Activated naive CD4-positive, alpha-beta T cell treated with anti-CD3 and anti-CD28 coated beads for 36 hours (primary cell): ENCODE results near the gene ASIC1. TPM values are rescaled to one million over a fixed set of nuclear protein-coding genes. Genes with fewer than 3 reads are reported as not detected.

Experiments used
- CTCF ChIA-PET: fragments of 350-600 bp; sonication (Branson Sonifier 250); formaldehyde crosslinking; loops from one replicate; lab custom pipeline; 2021; ENCODE audit warnings: antibody characterized with exemption; lab: Charles Lee
- DNase-seq: peaks from one replicate; pipeline ENCODE4 v3.0.0-alpha.2; 2020
- H3K27ac Mint-ChIP-seq: one replicate; pipeline ENCODE4 v1.8.0; 2021; ENCODE audit warnings: mild to moderate bottlenecking, mixed read lengths
- H3K27me3 Mint-ChIP-seq: one replicate; pipeline ENCODE4 v1.8.0; 2021; ENCODE audit warnings: low read depth, mixed read lengths
- H3K36me3 Mint-ChIP-seq: one replicate; pipeline ENCODE4 v1.8.0; 2021; ENCODE audit warnings: low read depth, mixed read lengths
- H3K4me1 Mint-ChIP-seq: one replicate; pipeline ENCODE4 v1.8.0; 2021; ENCODE audit warnings: low read depth, mixed read lengths
- H3K4me3 Mint-ChIP-seq: one replicate; pipeline ENCODE4 v1.8.0; 2021; ENCODE audit warnings: mild to moderate bottlenecking, moderate library complexity, mixed read lengths
- H3K9me3 Mint-ChIP-seq: one replicate; pipeline ENCODE4 v1.8.0; 2021; ENCODE audit warnings: mixed read lengths
- intact Hi-C: fragments of 100-400 bp; cut with micrococcal nuclease; formaldehyde crosslinking; loops from one replicate; pipeline ENCODE4 v1.15.1; 2023
- total RNA-seq, 2 experiments: library from RNA; stranded (reverse); gene quantifications; one replicate each; pipeline ENCODE4 v1.2.3, GENCODE V29; 2021

ASIC1 gene
- total RNA-seq, 2 experiments from 2014 or later: 3.2 to 3.7 TPM

DNA sequence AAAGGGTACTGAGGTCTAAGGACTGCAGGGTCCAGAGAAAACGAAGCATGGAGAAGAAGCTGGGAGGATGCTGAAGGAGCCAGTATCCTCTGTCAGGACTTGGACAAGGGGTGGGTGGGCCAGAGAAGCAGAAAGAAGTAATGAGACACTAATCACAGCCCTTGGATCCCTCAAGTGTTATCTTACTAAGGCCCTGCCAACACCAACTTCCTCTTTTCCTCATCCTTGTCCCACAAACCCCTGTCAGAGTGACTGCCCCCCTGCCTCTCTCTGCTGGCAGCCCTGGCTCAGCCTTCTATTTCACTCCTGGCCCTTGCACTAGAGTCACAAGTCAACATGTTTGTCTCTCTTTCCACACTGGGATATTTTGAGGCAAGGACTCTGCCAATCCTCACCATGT, 3.8 kb upstream of the ASIC1 start:
- CTCF ChIA-PET: interaction anchor here (1.5 to 11.1 kb wide), 3 partner anchors 14 to 87 kb away, joined by 3 to 182 read pairs (median 65); no protein-coding TSS in a partner anchor
- intact Hi-C loops: no loop called here
- no peak overlapping the region for H3K4me3 Mint-ChIP-seq
- peaks cover 46% of the 10 kb centered on the region for H3K27me3 Mint-ChIP-seq
- no peaks in the 10 kb centered on the region for H3K36me3 Mint-ChIP-seq
- no peak overlapping the region for H3K27ac Mint-ChIP-seq
- peaks cover 23% of the 10 kb centered on the region for H3K4me1 Mint-ChIP-seq
- no peaks in the 10 kb centered on the region for H3K9me3 Mint-ChIP-seq
- no peak for DNase-seq

DNA sequence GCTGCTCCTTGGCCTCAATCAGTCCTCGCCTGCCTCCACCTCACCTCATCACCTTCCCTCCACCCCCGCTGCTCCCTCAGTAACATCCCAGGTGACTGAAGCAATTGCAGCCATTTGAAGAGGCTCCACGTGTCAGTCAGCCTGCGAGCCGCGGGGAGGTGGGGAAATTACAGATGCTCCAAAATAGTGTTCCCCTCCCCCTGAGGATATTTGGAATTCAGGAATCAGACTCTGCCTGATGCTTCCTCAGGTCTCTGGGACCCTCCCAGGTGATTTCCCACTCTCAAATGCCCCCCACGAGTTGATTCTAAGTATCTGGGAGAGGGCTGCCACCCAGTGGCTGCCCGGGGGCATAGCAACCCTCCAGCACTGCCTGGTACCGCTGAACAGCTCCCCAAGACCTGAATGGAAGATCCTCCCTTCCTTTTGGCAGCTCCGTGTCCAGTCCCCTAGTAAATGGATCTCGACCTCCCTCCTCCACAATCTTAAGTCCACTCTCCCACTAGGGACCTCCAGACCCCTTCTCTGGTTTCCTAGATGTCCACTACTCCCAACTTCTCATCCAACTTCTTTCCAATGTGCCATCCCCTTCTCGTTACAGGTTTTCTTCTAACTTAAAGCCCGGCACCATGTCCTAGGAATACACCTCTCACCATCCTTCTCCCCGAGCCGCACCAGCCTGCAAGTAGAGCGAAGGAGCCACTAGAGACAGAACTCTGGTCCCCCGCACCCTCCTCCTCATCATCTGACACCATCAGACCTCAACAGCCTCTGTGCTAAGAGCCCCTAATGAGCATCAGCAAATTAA, 1.4 kb upstream of the ASIC1 start:
- peak; percentile 70 for DNase-seq
- CTCF ChIA-PET: interaction anchor here (0.6 to 11.1 kb wide), 31 partner anchors 8 to 278 kb away, joined by 3 to 182 read pairs (median 5); partner anchors contain the start of genes COX14, RACGAP1 and SMARCD1
- Mint-ChIP-seq H3K36me3 (no peaks in the 10 kb centered on the region), H3K4me1 (peaks cover 33% of the 10 kb centered on the region), H3K9me3 (no peaks in the 10 kb centered on the region), H3K27ac (no peak overlapping the region), H3K4me3 (peak overlapping the region; percentile 39), H3K27me3 (peaks cover 41% of the 10 kb centered on the region)
- intact Hi-C loops: loop anchor here (1.0 to 5.0 kb wide), 6 partner anchors 14 to 279 kb away; partner anchors contain the start of gene RACGAP1

DNA sequence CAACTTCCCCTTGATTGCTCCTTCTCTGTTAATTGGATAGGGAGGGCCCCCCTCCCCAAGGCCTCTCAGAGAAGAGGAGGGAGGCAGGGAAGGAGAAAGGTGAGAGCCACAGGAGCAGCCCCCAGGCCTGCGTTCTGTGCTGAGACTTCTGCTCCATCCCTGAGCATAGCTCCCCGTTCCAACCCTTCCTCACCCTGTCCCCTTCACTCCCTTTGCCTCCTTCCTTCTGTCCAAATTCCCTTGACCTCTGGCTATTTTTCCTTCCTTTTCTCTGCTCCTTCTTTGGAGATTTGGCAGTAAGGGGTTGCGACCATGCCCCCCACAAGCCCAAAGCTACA, 788 bp upstream of the ASIC1 start:
- DNase-seq: no peak
- Mint-ChIP-seq H3K27me3 (peaks cover 37% of the 10 kb centered on the region), H3K27ac (no peak overlapping the region), H3K4me3 (peak overlapping the region; percentile 84), H3K9me3 (no peaks in the 10 kb centered on the region), H3K36me3 (no peaks in the 10 kb centered on the region), H3K4me1 (peaks cover 33% of the 10 kb centered on the region)
- intact Hi-C loops: loop anchor here (1.0 to 5.0 kb wide), 6 partner anchors 14 to 279 kb away; partner anchors contain the start of gene RACGAP1
- CTCF ChIA-PET: interaction anchor here (0.6 to 11.1 kb wide), 24 partner anchors 9 to 279 kb away, joined by 3 to 182 read pairs (median 6); partner anchors contain the start of genes COX14 and RACGAP1

DNA sequence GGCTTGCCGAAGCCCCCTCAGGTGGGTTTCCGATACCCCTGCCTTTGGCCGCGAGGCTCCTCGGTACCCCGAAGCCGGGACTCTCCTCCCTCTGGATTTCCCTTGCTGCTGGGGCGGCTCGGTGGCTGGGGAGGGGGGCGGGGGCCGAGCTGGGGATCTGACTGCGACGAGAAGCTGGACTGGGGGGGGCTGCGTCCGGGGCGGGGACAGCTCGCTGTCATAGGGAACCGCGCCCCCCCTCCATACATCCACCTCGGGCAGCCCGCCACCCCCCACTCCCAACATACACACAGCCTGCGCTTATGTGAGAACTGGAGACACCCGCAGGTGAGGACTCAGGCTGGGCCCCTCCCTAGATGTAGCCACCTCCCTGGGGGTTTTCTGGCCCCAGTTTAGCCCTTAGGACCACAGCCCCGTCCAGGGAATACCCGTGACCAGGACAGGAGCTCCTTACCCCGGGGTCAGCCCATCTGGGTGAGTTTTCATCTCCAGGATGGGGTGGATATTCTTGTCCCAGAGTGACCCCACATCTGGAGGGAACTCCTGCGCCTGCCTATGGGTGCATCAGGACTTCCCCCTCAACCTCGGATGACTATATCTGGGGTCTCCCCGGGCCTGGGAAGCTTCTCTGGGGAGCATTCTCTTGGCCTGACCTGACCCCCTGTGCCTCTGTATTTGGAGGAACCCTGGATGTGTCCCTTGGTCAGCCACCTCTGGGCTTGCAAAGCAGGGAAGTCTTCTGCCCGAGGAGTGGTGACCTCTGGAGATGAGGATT, 687 bp downstream of the ASIC1 start:
- Mint-ChIP-seq H3K9me3 (no peaks in the 10 kb centered on the region), H3K27ac (no peak overlapping the region)
- DNase-seq: no peak

DNA sequence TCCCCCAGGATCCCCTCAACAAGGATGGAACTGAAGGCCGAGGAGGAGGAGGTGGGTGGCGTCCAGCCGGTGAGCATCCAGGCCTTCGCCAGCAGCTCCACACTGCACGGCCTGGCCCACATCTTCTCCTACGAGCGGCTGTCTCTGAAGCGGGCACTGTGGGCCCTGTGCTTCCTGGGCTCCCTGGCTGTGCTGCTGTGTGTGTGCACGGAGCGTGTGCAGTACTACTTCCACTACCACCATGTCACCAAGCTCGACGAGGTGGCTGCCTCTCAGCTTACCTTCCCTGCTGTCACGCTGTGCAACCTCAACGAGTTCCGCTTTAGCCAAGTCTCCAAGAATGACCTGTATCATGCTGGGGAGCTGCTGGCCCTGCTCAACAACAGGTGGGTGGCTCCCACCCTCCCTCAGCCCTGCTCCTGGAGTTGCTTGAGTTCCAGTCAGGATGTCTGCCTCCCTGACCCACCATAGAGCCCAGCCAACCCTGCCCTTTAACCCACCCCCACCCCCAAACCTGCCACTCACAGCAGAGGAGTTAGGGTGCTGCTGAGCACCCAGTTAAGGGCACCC, 1.4 kb downstream of the ASIC1 start:
- Mint-ChIP-seq H3K27ac (no peak overlapping the region), H3K4me3 (peak overlapping the region; percentile 43), H3K36me3 (no peaks in the 10 kb centered on the region), H3K27me3 (peaks cover 22% of the 10 kb centered on the region), H3K9me3 (no peaks in the 10 kb centered on the region), H3K4me1 (peaks cover 33% of the 10 kb centered on the region)
- no peak for DNase-seq
- CTCF ChIA-PET: interaction anchor here (0.7 to 11.1 kb wide), 5 partner anchors 11 to 91 kb away, joined by 3 to 182 read pairs (median 19); partner anchors contain the start of gene COX14
- intact Hi-C loops: loop anchor here (5.0 kb wide), 1 partner anchor 282 kb away; no protein-coding TSS in a partner anchor

More for the DNA sequence above, 687 bp downstream of the ASIC1 start:
- CTCF ChIA-PET: interaction anchor here (2.0 to 11.1 kb wide), 4 partner anchors 12 to 91 kb away, joined by 10 to 182 read pairs (median 35); partner anchors contain the start of gene COX14
- Mint-ChIP-seq H3K36me3 (no peaks in the 10 kb centered on the region), H3K27me3 (peaks cover 22% of the 10 kb centered on the region), H3K4me3 (peak overlapping the region; percentile 48), H3K4me1 (peaks cover 33% of the 10 kb centered on the region)
- intact Hi-C loops: loop anchor here (5.0 kb wide), 1 partner anchor 281 kb away; no protein-coding TSS in a partner anchor

DNA sequence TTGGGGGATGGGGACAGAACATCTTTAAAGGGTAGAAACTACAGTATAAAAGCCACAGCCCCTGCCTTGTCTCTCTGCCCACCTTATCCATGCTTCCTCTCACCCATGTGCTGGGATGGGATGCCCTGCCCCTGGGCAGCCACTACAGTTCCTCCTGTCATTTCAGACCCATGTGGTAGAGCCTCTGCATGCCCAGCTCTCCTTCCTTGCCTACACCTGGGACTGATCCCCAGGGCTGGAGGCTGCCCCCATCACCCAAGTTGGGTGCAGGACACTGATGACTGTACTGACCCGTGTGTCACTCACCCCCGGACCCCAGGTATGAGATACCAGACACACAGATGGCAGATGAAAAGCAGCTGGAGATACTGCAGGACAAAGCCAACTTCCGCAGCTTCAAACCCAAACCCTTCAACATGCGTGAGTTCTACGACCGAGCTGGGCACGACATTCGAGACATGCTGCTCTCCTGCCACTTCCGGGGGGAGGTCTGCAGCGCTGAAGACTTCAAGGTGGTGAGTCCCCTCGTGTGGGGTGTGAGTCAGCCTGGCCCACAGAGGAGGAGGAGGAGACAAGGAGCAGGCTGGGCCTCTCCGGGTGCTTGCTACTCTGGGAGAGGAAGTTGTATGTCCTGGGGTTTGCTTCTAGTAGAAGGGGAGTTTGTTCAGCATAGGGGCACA, 2.2 kb downstream of the ASIC1 start:
- Mint-ChIP-seq H3K27ac (peak overlapping the region; percentile 54), H3K9me3 (no peaks in the 10 kb centered on the region), H3K4me3 (peak overlapping the region; percentile 28), H3K4me1 (peaks cover 33% of the 10 kb centered on the region), H3K27me3 (peaks cover 22% of the 10 kb centered on the region), H3K36me3 (no peaks in the 10 kb centered on the region)
- CTCF ChIA-PET: interaction anchor here (0.6 to 11.1 kb wide), 7 partner anchors 10 to 248 kb away, joined by 3 to 182 read pairs (median 10); partner anchors contain the start of gene COX14
- intact Hi-C loops: loop anchor here (5.0 kb wide), 1 partner anchor 282 kb away; no protein-coding TSS in a partner anchor
- DNase-seq: peak; percentile 80

DNA sequence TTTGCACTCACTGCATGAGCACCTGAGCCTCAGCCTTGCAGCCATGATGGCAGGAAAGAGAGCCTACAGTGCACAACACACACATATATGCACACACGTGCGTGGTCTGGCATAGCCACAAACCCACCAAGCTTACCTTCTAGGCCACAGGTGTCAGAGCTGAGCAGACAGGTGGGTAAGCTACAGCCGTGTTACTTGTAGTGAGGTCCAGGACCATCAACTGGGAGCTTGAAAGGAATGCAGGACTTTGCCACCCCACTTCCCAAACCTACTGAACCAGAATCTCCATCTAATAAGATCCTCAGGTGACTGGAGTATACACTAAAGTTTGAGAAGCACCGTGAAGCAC, 2.7 kb downstream of the ASIC1 start:
- intact Hi-C loops: no loop called here
- H3K36me3 Mint-ChIP-seq: no peaks in the 10 kb centered on the region
- peak overlapping the region; percentile 54 for H3K27ac Mint-ChIP-seq
- CTCF ChIA-PET: interaction anchor here (0.6 to 11.1 kb wide), 5 partner anchors 9 to 249 kb away, joined by 3 to 182 read pairs (median 19); no protein-coding TSS in a partner anchor
- H3K9me3 Mint-ChIP-seq: no peaks in the 10 kb centered on the region
- H3K27me3 Mint-ChIP-seq: peaks cover 22% of the 10 kb centered on the region
- H3K4me1 Mint-ChIP-seq: peaks cover 33% of the 10 kb centered on the region
- DNase-seq: no peak
- no peak overlapping the region for H3K4me3 Mint-ChIP-seq

DNA sequence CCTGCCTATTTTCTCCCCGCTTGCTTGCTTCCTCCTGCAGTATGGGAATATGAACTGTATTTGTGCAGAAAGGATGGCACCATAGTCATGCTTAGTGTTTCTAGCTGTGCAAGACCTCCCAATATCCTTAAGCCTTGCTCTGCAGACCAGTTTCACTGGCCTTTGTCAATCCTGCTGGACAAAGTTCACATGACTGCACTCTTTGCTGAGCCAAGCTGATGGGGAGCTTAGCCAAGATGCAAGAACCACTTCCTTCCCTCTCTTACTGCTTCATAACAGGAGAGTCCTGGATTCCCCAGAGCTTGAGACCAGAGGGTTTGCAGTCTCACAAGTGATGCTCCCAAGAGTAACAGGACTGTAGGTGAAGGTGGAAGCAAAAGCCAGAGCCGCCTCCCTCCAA, 3.8 kb downstream of the ASIC1 start:
- Mint-ChIP-seq H3K4me1 (peaks cover 26% of the 10 kb centered on the region), H3K27ac (no peak overlapping the region), H3K9me3 (no peaks in the 10 kb centered on the region), H3K36me3 (no peaks in the 10 kb centered on the region), H3K27me3 (peaks cover 19% of the 10 kb centered on the region), H3K4me3 (no peak overlapping the region)
- intact Hi-C loops: no loop called here
- no peak for DNase-seq
- CTCF ChIA-PET: interaction anchor here (0.6 to 5.7 kb wide), 6 partner anchors 8 to 174 kb away, joined by 3 to 51 read pairs (median 5); no protein-coding TSS in a partner anchor

GRCh38 chr12:50061946-50062686, 4.7 kb downstream of the ASIC1 start:
- Mint-ChIP-seq H3K36me3 (no peaks in the 10 kb centered on the region), H3K4me3 (no peak overlapping the region), H3K27me3 (peaks cover 10% of the 10 kb centered on the region), H3K9me3 (no peaks in the 10 kb centered on the region), H3K27ac (no peak overlapping the region), H3K4me1 (peaks cover 17% of the 10 kb centered on the region)
- no peak for DNase-seq
- CTCF ChIA-PET: interaction anchor here (1.0 to 5.7 kb wide), 5 partner anchors 7 to 95 kb away, joined by 3 to 51 read pairs (median 7); no protein-coding TSS in a partner anchor
- intact Hi-C loops: no loop called here

DNA sequence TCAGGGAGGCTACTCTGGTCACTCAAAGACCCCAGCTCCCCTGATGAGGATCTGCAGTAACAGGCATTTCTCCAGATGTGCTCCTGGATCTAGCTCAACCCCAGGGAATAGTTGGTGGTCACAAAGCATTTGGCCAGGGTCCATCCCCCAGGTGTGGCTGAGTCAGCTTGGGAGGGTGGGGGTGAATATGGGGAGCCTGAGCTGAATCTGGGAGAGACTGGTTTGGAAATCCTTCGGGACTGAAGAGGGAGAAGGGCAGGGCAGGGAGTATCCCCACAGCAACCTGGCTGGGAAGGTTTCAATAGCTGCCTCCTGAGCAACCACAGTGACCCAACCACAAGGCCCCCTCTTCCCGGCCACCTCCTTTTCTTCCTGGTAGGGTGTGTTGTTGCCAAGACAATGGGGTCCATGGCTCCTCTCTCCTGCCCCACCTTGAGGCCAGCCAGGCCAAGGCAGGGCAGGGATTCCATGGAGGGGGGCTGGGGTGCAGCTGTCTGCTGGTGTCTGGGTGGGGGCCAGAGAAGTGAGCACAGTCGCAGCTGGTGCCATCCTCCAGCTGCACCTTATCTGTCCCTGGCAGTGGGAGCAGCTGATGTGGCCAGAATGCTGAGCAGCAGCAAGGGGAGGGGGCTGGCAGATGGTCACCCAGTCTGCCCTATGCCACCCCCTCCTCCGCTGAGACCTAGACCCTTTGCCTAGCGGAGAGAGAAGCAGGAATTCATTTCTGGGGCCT, 5.5 kb downstream of the ASIC1 start:
- no peaks in the 10 kb centered on the region for H3K36me3 Mint-ChIP-seq

More for the DNA sequence above, 5.5 kb downstream of the ASIC1 start:
- intact Hi-C loops: no loop called here
- Mint-ChIP-seq H3K4me3 (no peak overlapping the region), H3K27me3 (peaks cover 8% of the 10 kb centered on the region), H3K4me1 (peaks cover 16% of the 10 kb centered on the region), H3K9me3 (no peaks in the 10 kb centered on the region), H3K27ac (no peak overlapping the region)
- CTCF ChIA-PET: interaction anchor here (1.1 to 5.7 kb wide), 4 partner anchors 7 to 96 kb away, joined by 4 to 51 read pairs (median 7); no protein-coding TSS in a partner anchor
- DNase-seq: no peak
